Heart right ventricle (tissue), 16 donors: Measurements from ENCODE around the gene SH3BP4. TPM values are rescaled to one million over a fixed set of nuclear protein-coding genes. Genes with fewer than 3 reads are reported as not detected.
A peak's percentile ranks its signal among the peaks of the same experiment; 100 is the strongest.

Experiments used
- ATAC-seq, 8 donors: fragments of 200-7000 bp; cut with Tn5 transposase; one replicate each; pipeline ENCODE4 v1.9.1; 2020; ENCODE audit warnings: mild to moderate bottlenecking in 8 of 8, moderate library complexity in 8 of 8, moderate number of reproducible peaks in 1 of 8
- DNase-seq, 2 donors: peaks; one replicate each; pipeline ENCODE4 v3.0.0-alpha.2; 2020
- H3K27ac ChIP-seq, 10 donors: fragments of 200-600 bp; sonication (generic) in 2 of 10; one replicate each; pipeline versions ENCODE4 v1.5.0 to v1.8.0; 2020 to 2022; ENCODE audit warnings: mild to moderate bottlenecking in 3 of 10
- H3K27me3 ChIP-seq, 7 donors: fragments of 200-600 bp; one replicate each; pipeline ENCODE4 v1.8.0; 2021 to 2022; ENCODE audit warnings: mild to moderate bottlenecking in 2 of 7
- H3K36me3 ChIP-seq, 9 donors: fragments of 200-600 bp; sonication (generic) in 1 of 9; one replicate each; pipeline versions ENCODE4 v1.5.0 to v1.8.0; 2020 to 2022; ENCODE audit warnings: mild to moderate bottlenecking in 2 of 9
- H3K4me1 ChIP-seq, 9 donors: fragments of 200-600 bp; sonication (generic) in 1 of 9; one replicate each; pipeline versions ENCODE4 v1.5.0 to v1.8.0; 2020 to 2022; ENCODE audit warnings: mild to moderate bottlenecking in 4 of 9
- H3K4me3 ChIP-seq, 10 donors: fragments of 200-600 bp; sonication (generic) in 2 of 10; one replicate each; pipeline versions ENCODE4 v1.5.0 to v1.8.0; 2020 to 2022; ENCODE audit warnings: mild to moderate bottlenecking in 7 of 10, moderate library complexity in 2 of 10
- H3K9me3 ChIP-seq, 11 donors: fragments of 200-600 bp in 10 of 11; sonication (generic) in 2 of 11; one replicate each; pipeline versions ENCODE4 v1.5.0 to v1.8.0; 2013 to 2022; ENCODE audit warnings: mild to moderate bottlenecking in 2 of 11, control low read depth in 1 of 11, moderate library complexity in 1 of 11
- WGBS, 2 donors: extraction: QIAGEN DNeasy Blood & Tissue Kit; methylation state at CpG; one replicate each; pipeline ENCODE4 v1.1.7; 2013; ENCODE audit warnings: inconsistent platforms in 1 of 2; 5-methylcytosine and 5-hydroxymethylcytosine counted together
- intact Hi-C, 10 donors: fragments of 100-400 bp; cut with DNase I; formaldehyde crosslinking; loops; one replicate each; pipeline versions ENCODE4 v1.11.1 to v1.14.2; 2022
- polyA plus RNA-seq, 2 donors: library from polyadenylated mRNA; stranded (reverse); fragments of 200-250 nt; gene quantifications; one replicate each; pipeline ENCODE4 v1.2.3, GENCODE V29; 2013
- total RNA-seq, 10 donors: library from RNA; stranded (reverse); fragmentation: NEBNext Ultra II Directional in 3 of 10; extraction: Animal tissue kit (Norgen Biotek cat#: 25700) in 3 of 10; gene quantifications; one replicate each; pipeline versions ENCODE4 v1.2.1 to v1.2.4, GENCODE V29; 2021 to 2023
- TF ChIP-seq, protein P1 (sequence below), 9 donors: fragments of 200-600 bp; sonication (generic) in 2 of 9; IDR thresholded peaks; one replicate each; pipeline versions ENCODE4 v1.5.0 to v1.8.0; 2021 to 2022; ENCODE audit warnings: antibody characterized with exemption in 9 of 9, mild to moderate bottlenecking in 5 of 9, moderate library complexity in 1 of 9
- donor health status: Arrhythmogenic right ventricular cardiomyopathy.
- donor health status: ischemic (EF 13 %, LVEDD 7.1; RV severe dilation, severe dysfunction).
- donor health status: healthy with polysubstance abuse.
- donor health status: DM: no; HTN: yes; CAD: no.
- donor health status: DM: no; HTN: no; CAD: no.
- donor health status: ischemic (EF 25% LVEDD 6.9; RV normal size, moderate dysfunction).
- donor health status: ischemic (EF 25% LVEDD 5.7; RV mildly dilated, moderate dysfunction).
- donor health status: healthy.
- donor health status: DM: yes; HTN: yes; CAD: no.
- donor health status: Ischemic cardiomyopathy.
- donor health status: ischemic (EF 35%, LVEDD 5.7; RV mildly dilated, moderate dysfunction).
- donor health status: nonischemic (EF 11% LVEDD 7.7; RV severe dilation, severe dysfunction).
- donor health status: DM: yes; HTN: yes; CAD: no.
- donor health status: PGD.
- donor health status: ischemic (EF 29% LVEDD 5.4; RV normal size, mild dysfunction).
- donor health status: nonischemic (EF 23%, LVEDD 6.1; RV moderate dilation, normal function).

The SH3BP4 gene
- total and polyA plus RNA-seq, 12 donors = 6.3 to 15.3 (median 10.8) TPM

GRCh38 chr2:235073868-235074413, 122.1 kb downstream of the SH3BP4 start:
- TF ChIP-seq, protein P1, sequence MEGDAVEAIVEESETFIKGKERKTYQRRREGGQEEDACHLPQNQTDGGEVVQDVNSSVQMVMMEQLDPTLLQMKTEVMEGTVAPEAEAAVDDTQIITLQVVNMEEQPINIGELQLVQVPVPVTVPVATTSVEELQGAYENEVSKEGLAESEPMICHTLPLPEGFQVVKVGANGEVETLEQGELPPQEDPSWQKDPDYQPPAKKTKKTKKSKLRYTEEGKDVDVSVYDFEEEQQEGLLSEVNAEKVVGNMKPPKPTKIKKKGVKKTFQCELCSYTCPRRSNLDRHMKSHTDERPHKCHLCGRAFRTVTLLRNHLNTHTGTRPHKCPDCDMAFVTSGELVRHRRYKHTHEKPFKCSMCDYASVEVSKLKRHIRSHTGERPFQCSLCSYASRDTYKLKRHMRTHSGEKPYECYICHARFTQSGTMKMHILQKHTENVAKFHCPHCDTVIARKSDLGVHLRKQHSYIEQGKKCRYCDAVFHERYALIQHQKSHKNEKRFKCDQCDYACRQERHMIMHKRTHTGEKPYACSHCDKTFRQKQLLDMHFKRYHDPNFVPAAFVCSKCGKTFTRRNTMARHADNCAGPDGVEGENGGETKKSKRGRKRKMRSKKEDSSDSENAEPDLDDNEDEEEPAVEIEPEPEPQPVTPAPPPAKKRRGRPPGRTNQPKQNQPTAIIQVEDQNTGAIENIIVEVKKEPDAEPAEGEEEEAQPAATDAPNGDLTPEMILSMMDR (IDR thresholded peaks at IDR 0.05) = no peak
- peaks cover 0 to 4% (median 0%) of the 10 kb centered on the region in 11 donors for H3K9me3 ChIP-seq
- H3K27me3 ChIP-seq = no peaks in the 10 kb centered on the region
- no peak for DNase-seq
- intact Hi-C loops = no loop called here
- H3K4me1 ChIP-seq = peaks cover 0 to 11% (median 6%) of the 10 kb centered on the region in 9 donors
- H3K36me3 ChIP-seq = no peaks in the 10 kb centered on the region
- H3K4me3 ChIP-seq = no peak overlapping the region
- H3K27ac ChIP-seq = no peak overlapping the region
- peak in 6 of 8 donors; percentile 34 to 83 (median 68) for ATAC-seq
- 29 to 34% methylated on average over 6 of the region's 6 CpGs for WGBS, 2 donors

GRCh38 chr2:235077046-235077445, 125.2 kb downstream of the SH3BP4 start:
- DNase-seq = no peak
- TF ChIP-seq, protein P1 (IDR thresholded peaks at IDR 0.05) = no peak
- WGBS, 2 donors = 92 to 96% methylated on average over 5 of the region's 5 CpGs
- Histone ChIP-seq H3K36me3 (no peaks in the 10 kb centered on the region), H3K27ac (no peak overlapping the region), H3K4me3 (no peak overlapping the region), H3K9me3 (no peaks in the 10 kb centered on the region), H3K27me3 (no peaks in the 10 kb centered on the region), H3K4me1 (peaks cover 0 to 11% (median 6%) of the 10 kb centered on the region in 9 donors)
- intact Hi-C loops = no loop called here
- no peak for ATAC-seq

GRCh38 chr2:235078182-235078581, 126.4 kb downstream of the SH3BP4 start:
- WGBS, 2 donors = 56 to 68% methylated on average over 4 of the region's 4 CpGs
- DNase-seq = no peak
- ATAC-seq = no peak
- Histone ChIP-seq H3K9me3 (no peaks in the 10 kb centered on the region), H3K4me3 (no peak overlapping the region), H3K27me3 (no peaks in the 10 kb centered on the region), H3K27ac (no peak overlapping the region), H3K36me3 (no peaks in the 10 kb centered on the region), H3K4me1 (peaks cover 0 to 11% (median 6%) of the 10 kb centered on the region in 9 donors)
- intact Hi-C loops = no loop called here
- TF ChIP-seq, protein P1 (IDR thresholded peaks at IDR 0.05) = no peak

DNA sequence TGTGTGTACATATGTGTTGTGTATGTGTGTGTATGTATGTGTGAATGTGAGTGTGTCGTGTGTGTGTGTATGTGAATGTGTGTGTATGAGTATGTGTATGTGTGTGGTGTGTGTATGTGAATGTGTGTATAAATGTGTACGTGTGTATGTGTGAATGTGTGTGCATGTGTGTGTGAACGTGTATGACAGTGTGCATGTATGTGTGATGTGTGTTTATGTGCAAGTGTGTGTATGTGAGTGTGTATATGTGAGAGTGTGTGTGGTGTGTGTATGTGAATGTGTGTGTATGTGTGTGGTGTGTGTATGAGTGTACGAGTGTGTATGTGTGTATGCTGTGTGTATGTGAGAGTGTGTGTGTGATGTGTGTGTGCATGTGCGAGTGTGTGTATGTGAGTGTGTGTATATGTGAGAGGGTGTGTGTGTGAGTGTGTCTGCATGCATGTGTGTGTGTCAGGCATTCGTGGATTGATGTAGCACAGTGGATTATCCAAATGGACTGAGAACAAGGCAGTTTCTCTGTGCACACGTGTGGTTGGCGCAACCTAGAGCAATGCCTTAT, 127.2 kb downstream of the SH3BP4 start:
- TF ChIP-seq, protein P1 (IDR thresholded peaks at IDR 0.05) = no peak
- no peak for ATAC-seq
- Histone ChIP-seq H3K9me3 (no peaks in the 10 kb centered on the region), H3K27me3 (no peaks in the 10 kb centered on the region), H3K27ac (no peak overlapping the region), H3K36me3 (no peaks in the 10 kb centered on the region), H3K4me3 (no peak overlapping the region), H3K4me1 (peaks cover 0 to 8% (median 1%) of the 10 kb centered on the region in 9 donors)
- no peak for DNase-seq
- intact Hi-C loops = no loop called here
- WGBS, 2 donors = 91 to 96% methylated on average over 8 of the region's 8 CpGs
